Karpas-422 (cell line): ENCODE data around the gene FAM181A. TPM values are rescaled to one million over a fixed set of nuclear protein-coding genes. Genes with fewer than 3 reads are reported as not detected.

Source experiments
- DNase-seq: peaks from one replicate; pipeline ENCODE4 v3.0.0-alpha.2; 2015
- H2AFZ ChIP-seq: fragments of 200-600 bp; sonication (generic); 2 replicates; pipeline ENCODE4 v1.6.1; 2014; ENCODE audit warnings: antibody characterized with exemption, low read length, mixed read lengths
- H3K27ac ChIP-seq: fragments of 200-600 bp; sonication (generic); 2 replicates; pipeline ENCODE4 v1.5.1; 2014; ENCODE audit warnings: mild to moderate bottlenecking, low read length, moderate library complexity
- H3K27me3 ChIP-seq: fragments of 200-600 bp; sonication (generic); 2 replicates; pipeline ENCODE4 v1.6.1; 2014; ENCODE audit warnings: low read length, mixed read lengths
- H3K36me3 ChIP-seq: fragments of 200-600 bp; sonication (generic); 2 replicates; pipeline ENCODE4 v1.6.1; 2014; ENCODE audit warnings: low read length, mixed read lengths; ENCODE audit not compliant: insufficient read depth
- H3K4me1 ChIP-seq: fragments of 200-600 bp; sonication (generic); 2 replicates; pipeline ENCODE4 v1.6.1; 2014; ENCODE audit warnings: mild to moderate bottlenecking, low read length, mixed read lengths
- H3K4me2 ChIP-seq: fragments of 200-600 bp; sonication (generic); 2 replicates; pipeline ENCODE4 v1.6.1; 2014; ENCODE audit warnings: low read length, low read depth, mild to moderate bottlenecking; ENCODE audit not compliant: poor library complexity, severe bottlenecking
- H3K4me3 ChIP-seq: fragments of 200-600 bp; sonication (generic); 2 replicates; pipeline ENCODE4 v1.5.1; 2014; ENCODE audit warnings: mild to moderate bottlenecking, antibody characterized with exemption, low read length, mixed read lengths
- H3K79me2 ChIP-seq: fragments of 200-600 bp; sonication (generic); 2 replicates; pipeline ENCODE4 v1.6.1; 2014; ENCODE audit warnings: mild to moderate bottlenecking, low read length, mixed read lengths
- H3K9ac ChIP-seq: fragments of 200-600 bp; sonication (generic); 2 replicates; pipeline ENCODE4 v1.6.0; 2014; ENCODE audit warnings: low read length
- H3K9me2 ChIP-seq: fragments of 200-600 bp; sonication (generic), shearing (Covaris generic); replicated peaks from 2 replicates; pipeline ENCODE4 v1.6.0; 2014; ENCODE audit warnings: mild to moderate bottlenecking, low read length, moderate library complexity; ENCODE audit not compliant: insufficient read depth
- H3K9me3 ChIP-seq: fragments of 300-700, 200-600 bp; sonication (generic); 2 replicates; pipeline ENCODE4 v1.6.1; 2014; ENCODE audit warnings: low read length, mixed read lengths
- H4K20me1 ChIP-seq: fragments of 200-600 bp; sonication (generic); 2 replicates; pipeline ENCODE4 v1.6.1; 2014; ENCODE audit warnings: mild to moderate bottlenecking, antibody characterized with exemption, low read length, low read depth; ENCODE audit not compliant: insufficient read depth
- total RNA-seq: library from RNA; depleted of rRNA; stranded (reverse); fragments of >200 nt; shearing (Covaris generic); gene quantifications from 2 replicates; pipeline ENCODE4 v1.2.3, GENCODE V29; 2014; ENCODE audit warnings: low replicate concordance

Gene FAM181A
- total RNA-seq, 1 experiment from 2014 or later, result not detected

DNA sequence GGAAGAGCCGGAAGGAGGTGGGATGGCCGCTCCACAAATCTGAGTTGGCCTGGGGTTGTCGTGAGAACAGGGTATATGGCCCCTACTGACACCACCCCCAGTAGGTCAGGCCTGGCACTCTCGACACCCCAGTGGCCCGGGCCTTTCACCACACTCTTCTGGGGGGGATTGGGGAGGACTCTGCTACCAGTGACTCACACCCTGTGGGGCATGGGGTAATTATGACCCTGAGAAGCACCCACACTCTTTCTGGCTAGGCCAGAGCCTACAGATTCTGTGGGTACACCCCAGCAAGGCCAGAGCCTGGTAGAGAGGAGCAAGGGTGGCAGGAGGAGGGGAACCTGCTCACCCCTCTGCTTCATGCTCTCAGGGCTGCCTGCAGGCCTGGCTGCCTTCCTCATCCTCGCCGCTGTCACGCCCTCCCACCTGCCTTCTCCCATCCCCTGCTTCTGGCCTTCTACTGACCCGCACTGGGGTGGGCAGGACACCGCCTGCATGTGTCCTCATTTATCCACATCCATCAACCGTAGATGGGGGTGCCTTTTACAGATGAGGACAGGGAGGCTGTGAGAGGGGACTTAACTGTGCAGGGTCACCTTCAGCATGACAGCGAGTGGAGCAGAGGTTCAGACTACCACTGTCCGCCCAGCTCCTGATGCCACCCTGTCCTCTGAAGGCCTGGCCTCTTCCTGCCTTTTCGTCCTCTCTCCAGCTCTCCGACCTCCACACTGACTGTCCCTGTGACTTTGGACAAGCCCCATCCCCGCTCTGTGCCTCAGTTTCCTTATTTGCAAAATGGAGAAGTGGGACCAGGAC lies 30.8 kb downstream of the FAM181A start:
- peaks cover 33% of the 10 kb centered on the region for H3K4me1 ChIP-seq
- DNase-seq, result no peak
- no peak overlapping the region for H3K4me3 ChIP-seq
- no peaks in the 10 kb centered on the region for H3K79me2 ChIP-seq
- H3K9me3 ChIP-seq, result no peaks in the 10 kb centered on the region
- H3K9ac ChIP-seq, result no peak overlapping the region
- H3K4me2 ChIP-seq, result no peak overlapping the region
- H3K9me2 ChIP-seq, result no peaks in the 10 kb centered on the region
- no peak overlapping the region for H2AFZ ChIP-seq
- H3K36me3 ChIP-seq, result no peaks in the 10 kb centered on the region
- no peaks in the 10 kb centered on the region for H4K20me1 ChIP-seq
- no peaks in the 10 kb centered on the region for H3K27me3 ChIP-seq
- no peak overlapping the region for H3K27ac ChIP-seq

DNA sequence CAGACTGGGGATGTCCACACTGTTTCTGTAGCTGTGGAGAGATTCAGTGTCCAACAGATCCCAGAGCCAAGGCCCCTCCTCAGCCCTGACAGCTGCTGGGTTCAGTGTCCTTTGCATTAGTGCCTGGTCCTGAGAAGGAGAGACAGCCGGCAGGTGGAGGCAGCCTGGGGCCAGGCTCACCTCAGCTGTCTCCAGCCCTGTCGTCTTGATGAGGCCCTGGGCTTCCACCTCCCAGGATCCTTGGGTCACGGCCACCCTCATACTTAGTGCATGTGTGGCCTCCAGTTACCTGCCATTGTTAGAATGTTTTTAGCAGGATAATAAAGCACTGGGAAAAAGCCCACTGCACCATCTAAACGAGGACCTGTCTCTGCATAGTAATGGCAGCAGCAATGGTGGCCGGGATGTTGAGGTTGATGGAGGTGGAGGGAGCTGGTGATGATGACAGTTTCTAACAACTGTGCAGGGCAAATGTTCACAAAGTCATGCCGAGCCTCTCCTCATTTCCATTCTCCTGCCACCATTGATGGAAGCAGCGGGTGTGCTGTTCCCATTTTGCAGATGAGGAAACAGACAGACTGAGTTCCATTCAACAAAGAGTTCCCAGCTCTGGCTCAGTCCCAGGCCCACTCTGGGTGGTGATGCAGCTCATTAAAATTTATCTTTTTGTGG lies 31.6 kb downstream of the FAM181A start:
- no peak for DNase-seq
- Histone ChIP-seq H3K9me3 (no peaks in the 10 kb centered on the region), H3K9ac (no peak overlapping the region), H3K79me2 (no peaks in the 10 kb centered on the region), H3K27ac (no peak overlapping the region), H3K9me2 (no peaks in the 10 kb centered on the region), H3K4me2 (peak overlapping the region; percentile 10), H3K27me3 (no peaks in the 10 kb centered on the region), H3K4me3 (no peak overlapping the region), H4K20me1 (no peaks in the 10 kb centered on the region), H3K4me1 (peaks cover 34% of the 10 kb centered on the region), H3K36me3 (no peaks in the 10 kb centered on the region), H2AFZ (no peak overlapping the region)

DNA sequence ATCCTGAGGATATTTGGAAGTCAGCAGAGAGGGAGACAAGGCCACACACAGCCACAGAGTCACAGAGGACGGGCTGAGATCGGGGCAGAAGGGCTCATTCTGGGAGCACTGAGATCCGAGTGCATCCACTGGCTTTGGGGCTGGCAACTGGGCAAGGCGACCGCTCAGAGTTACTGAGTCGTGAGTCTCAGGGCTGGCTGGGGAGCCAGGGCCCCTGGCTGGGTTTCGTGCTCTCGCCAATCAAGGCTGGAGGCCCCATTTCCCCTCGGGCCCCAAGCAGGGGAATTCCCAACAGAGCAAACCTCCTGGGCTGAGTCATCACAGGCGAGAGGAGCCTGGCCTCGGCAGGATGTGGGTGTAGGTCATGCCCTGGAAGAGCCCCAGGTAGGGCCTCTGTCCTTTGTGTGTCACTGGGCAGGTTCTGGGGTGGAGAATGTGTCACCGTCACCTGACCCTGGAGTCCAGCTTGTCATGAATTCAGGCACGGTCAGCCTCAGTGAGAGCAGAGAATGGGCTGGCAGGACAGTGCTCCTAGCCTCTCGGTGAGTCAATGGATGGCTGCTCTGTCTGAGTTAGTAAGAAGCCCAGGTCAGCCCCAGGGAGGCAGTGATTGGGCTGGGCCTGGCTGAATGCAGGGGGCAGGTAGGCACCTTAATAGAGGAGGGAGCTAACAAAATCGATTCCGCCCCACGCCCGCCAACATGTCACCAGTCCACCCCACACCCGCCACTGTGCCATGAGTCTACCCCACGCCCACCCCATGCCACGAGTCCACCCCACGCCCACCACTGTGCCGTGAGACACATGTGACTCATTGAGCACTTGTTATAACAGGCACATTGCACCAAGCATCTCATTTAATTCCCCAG lies 32.3 kb downstream of the FAM181A start:
- Histone ChIP-seq H3K27ac (no peak overlapping the region), H3K9me2 (no peaks in the 10 kb centered on the region), H3K9me3 (no peaks in the 10 kb centered on the region), H3K9ac (no peak overlapping the region), H2AFZ (no peak overlapping the region), H3K4me1 (peaks cover 34% of the 10 kb centered on the region), H3K4me2 (peak overlapping the region; percentile 10), H3K36me3 (no peaks in the 10 kb centered on the region), H4K20me1 (no peaks in the 10 kb centered on the region), H3K79me2 (no peaks in the 10 kb centered on the region), H3K27me3 (no peaks in the 10 kb centered on the region), H3K4me3 (no peak overlapping the region)
- DNase-seq, result peak; percentile 80

DNA sequence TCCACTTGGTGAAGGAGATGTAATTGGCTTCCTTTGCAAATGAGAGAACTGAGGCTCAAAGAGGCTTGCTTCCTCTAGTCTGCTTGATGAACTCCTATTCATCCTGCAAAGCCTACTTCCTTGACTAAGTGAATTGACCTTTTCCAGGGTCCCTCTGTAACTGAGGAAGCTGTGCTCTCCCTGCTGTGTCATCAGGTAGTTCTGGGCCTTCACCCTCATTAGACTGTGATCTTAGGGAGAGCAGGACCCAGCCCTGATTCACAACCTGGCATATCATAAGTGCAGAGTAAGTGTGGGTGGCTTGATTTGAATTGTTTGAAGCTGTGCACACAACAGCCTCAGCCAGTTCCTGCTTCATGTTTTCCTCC lies 32.9 kb downstream of the FAM181A start:
- peaks cover 30% of the 10 kb centered on the region for H3K4me1 ChIP-seq
- no peaks in the 10 kb centered on the region for H3K36me3 ChIP-seq
- no peak for DNase-seq
- H3K9ac ChIP-seq, result no peak overlapping the region
- no peaks in the 10 kb centered on the region for H3K27me3 ChIP-seq
- H4K20me1 ChIP-seq, result no peaks in the 10 kb centered on the region
- no peak overlapping the region for H2AFZ ChIP-seq
- no peak overlapping the region for H3K4me2 ChIP-seq
- H3K9me3 ChIP-seq, result no peaks in the 10 kb centered on the region
- no peak overlapping the region for H3K4me3 ChIP-seq
- no peaks in the 10 kb centered on the region for H3K9me2 ChIP-seq
- H3K27ac ChIP-seq, result no peak overlapping the region
- no peaks in the 10 kb centered on the region for H3K79me2 ChIP-seq

GRCh38 chr14:93960774-93961438 lies 33.8 kb downstream of the FAM181A start:
- H3K9me2 ChIP-seq, result no peaks in the 10 kb centered on the region
- no peak overlapping the region for H3K9ac ChIP-seq
- no peaks in the 10 kb centered on the region for H3K36me3 ChIP-seq
- H3K4me2 ChIP-seq, result no peak overlapping the region
- H3K27ac ChIP-seq, result no peak overlapping the region
- H3K4me1 ChIP-seq, result peaks cover 23% of the 10 kb centered on the region
- no peaks in the 10 kb centered on the region for H4K20me1 ChIP-seq
- no peak overlapping the region for H2AFZ ChIP-seq
- H3K9me3 ChIP-seq, result no peaks in the 10 kb centered on the region
- H3K4me3 ChIP-seq, result no peak overlapping the region
- DNase-seq, result no peak
- H3K79me2 ChIP-seq, result no peaks in the 10 kb centered on the region
- H3K27me3 ChIP-seq, result no peaks in the 10 kb centered on the region

GRCh38 chr14:93961620-93962019 lies 34.5 kb downstream of the FAM181A start:
- H3K4me1 ChIP-seq, result peaks cover 23% of the 10 kb centered on the region
- no peaks in the 10 kb centered on the region for H3K9me3 ChIP-seq
- DNase-seq, result no peak
- no peaks in the 10 kb centered on the region for H3K79me2 ChIP-seq
- no peak overlapping the region for H3K9ac ChIP-seq
- H3K4me2 ChIP-seq, result no peak overlapping the region
- no peak overlapping the region for H3K4me3 ChIP-seq
- no peaks in the 10 kb centered on the region for H3K36me3 ChIP-seq
- no peaks in the 10 kb centered on the region for H4K20me1 ChIP-seq
- no peaks in the 10 kb centered on the region for H3K9me2 ChIP-seq
- no peaks in the 10 kb centered on the region for H3K27me3 ChIP-seq
- H3K27ac ChIP-seq, result no peak overlapping the region
- H2AFZ ChIP-seq, result no peak overlapping the region

GRCh38 chr14:93962701-93963601 lies 35.8 kb downstream of the FAM181A start:
- H3K27me3 ChIP-seq, result no peaks in the 10 kb centered on the region
- H3K4me2 ChIP-seq, result no peak overlapping the region
- no peaks in the 10 kb centered on the region for H3K9me3 ChIP-seq
- H3K9ac ChIP-seq, result peak overlapping the region; percentile 31
- H3K9me2 ChIP-seq, result no peaks in the 10 kb centered on the region
- 0 out of 2 replicates have a peak, but pooled peaks cover 2% of the 10 kb centered on the region for H4K20me1 ChIP-seq
- peak; percentile 74 for DNase-seq
- H3K36me3 ChIP-seq, result no peaks in the 10 kb centered on the region
- no peak overlapping the region; the same call in 1 of the 2 replicates for H2AFZ ChIP-seq
- H3K4me3 ChIP-seq, result no peak overlapping the region
- peaks cover 32% of the 10 kb centered on the region for H3K4me1 ChIP-seq
- no peak overlapping the region for H3K27ac ChIP-seq
- H3K79me2 ChIP-seq, result no peaks in the 10 kb centered on the region
